Osteoblast (primary cell): Measurements from ENCODE around the gene PRR33. TPM values are rescaled to one million over a fixed set of nuclear protein-coding genes. Genes with fewer than 3 reads are reported as not detected.

Source experiments
- DNase-seq: peaks from one replicate; pipeline ENCODE4 v3.0.0; 2011; ENCODE audit warnings: low spot score, mixed read lengths; ENCODE audit not compliant: insufficient read length; ENCODE audit errors: missing footprints
- H2AFZ ChIP-seq: 2 replicates; pipeline ENCODE4 v1.6.0; 2011; ENCODE audit warnings: mild to moderate bottlenecking, low read length
- H3K27ac ChIP-seq: 2 replicates; pipeline ENCODE4 v1.5.1; 2011; ENCODE audit warnings: mild to moderate bottlenecking, low read depth, low read length, moderate library complexity
- H3K27me3 ChIP-seq: 2 replicates; pipeline ENCODE4 v1.6.0; 2012; ENCODE audit warnings: mild to moderate bottlenecking, control low read depth, inconsistent platforms, low read length, moderate library complexity; ENCODE audit not compliant: insufficient read depth
- H3K36me3 ChIP-seq: 2 replicates; pipeline ENCODE4 v1.5.1; 2011; ENCODE audit warnings: mild to moderate bottlenecking, low read length, control low read depth, moderate library complexity; ENCODE audit not compliant: insufficient read depth
- H3K4me1 ChIP-seq: 2 replicates; pipeline ENCODE4 v1.5.1; 2011; ENCODE audit warnings: mild to moderate bottlenecking, low read length, control low read depth, moderate library complexity; ENCODE audit not compliant: insufficient read depth
- H3K4me2 ChIP-seq: 2 replicates; pipeline ENCODE4 v1.6.0; 2011; ENCODE audit warnings: mild to moderate bottlenecking, low read length; ENCODE audit not compliant: insufficient read depth
- H3K4me3 ChIP-seq: fragments of 200-600 bp; sonication (generic); 3 replicates; pipeline ENCODE4 v1.5.1; 2012; ENCODE audit warnings: mild to moderate bottlenecking, low read length, inconsistent platforms; ENCODE audit not compliant: insufficient read depth
- H3K79me2 ChIP-seq: 2 replicates; pipeline ENCODE4 v1.6.0; 2012; ENCODE audit warnings: mild to moderate bottlenecking, low read length, control low read depth, inconsistent platforms; ENCODE audit not compliant: insufficient read depth
- H3K9me3 ChIP-seq: 2 replicates; pipeline ENCODE4 v1.5.1; 2011; ENCODE audit warnings: low read depth, low read length, control low read depth
- H4K20me1 ChIP-seq: 2 replicates; pipeline ENCODE4 v1.6.0; 2012; ENCODE audit warnings: mild to moderate bottlenecking, low read length, control low read depth; ENCODE audit not compliant: insufficient read depth
- CTCF ChIP-seq: IDR thresholded peaks from 2 replicates; pipeline ENCODE4 v1.5.1; 2011; ENCODE audit warnings: mild to moderate bottlenecking, low read depth, low read length, moderate library complexity; ENCODE audit errors: extremely low read depth
- total RNA-seq: library from RNA; depleted of rRNA; stranded (reverse); fragments of >200 nt; gene quantifications from 2 replicates; pipeline ENCODE4 v1.2.3, GENCODE V29; 2012

The PRR33 gene
- total RNA-seq, 1 donor: not detected

- H3K9me3 ChIP-seq: no peaks in the 10 kb centered on the region
- H3K36me3 ChIP-seq: no peaks in the 10 kb centered on the region
- H4K20me1 ChIP-seq: no peaks in the 10 kb centered on the region
- TF ChIP-seq CTCF: no peak
- peaks cover 57% of the 10 kb centered on the region for H3K4me1 ChIP-seq
- no peak overlapping the region for H3K4me2 ChIP-seq
- DNase-seq: no peak
- H2AFZ ChIP-seq: no peak overlapping the region
- peaks cover 32% of the 10 kb centered on the region for H3K27me3 ChIP-seq
- H3K79me2 ChIP-seq: no peaks in the 10 kb centered on the region
- no peak overlapping the region for H3K27ac ChIP-seq
- H3K4me3 ChIP-seq: no peak overlapping the region
These were observed 25.5 kb downstream of the PRR33 start for GRCh38 chr11:1866226-1866625.

- no peaks in the 10 kb centered on the region for H4K20me1 ChIP-seq
- H3K4me3 ChIP-seq: peak overlapping the region; percentile 49
- no peaks in the 10 kb centered on the region for H3K36me3 ChIP-seq
- no peak for TF ChIP-seq CTCF
- no peak overlapping the region for H2AFZ ChIP-seq
- peaks cover 20% of the 10 kb centered on the region for H3K27me3 ChIP-seq
- H3K27ac ChIP-seq: peak overlapping the region; percentile 28
- H3K9me3 ChIP-seq: no peaks in the 10 kb centered on the region
- peaks cover 52% of the 10 kb centered on the region for H3K4me1 ChIP-seq
- H3K79me2 ChIP-seq: no peaks in the 10 kb centered on the region
- no peak for DNase-seq
- H3K4me2 ChIP-seq: peak overlapping the region; percentile 74
These were observed 26.6 kb downstream of the PRR33 start for GRCh38 chr11:1864831-1865665.

GRCh38 chr11:1864231-1864630, 27.5 kb downstream of the PRR33 start:
- Histone ChIP-seq H3K27me3 (peaks cover 12% of the 10 kb centered on the region), H3K4me1 (peaks cover 44% of the 10 kb centered on the region), H4K20me1 (no peaks in the 10 kb centered on the region), H3K36me3 (no peaks in the 10 kb centered on the region), H3K4me3 (peak overlapping the region; percentile 49), H3K79me2 (no peaks in the 10 kb centered on the region), H3K27ac (peak overlapping the region; percentile 92), H3K9me3 (no peaks in the 10 kb centered on the region), H3K4me2 (peak overlapping the region; percentile 74), H2AFZ (peak overlapping the region; percentile 72)
- TF ChIP-seq CTCF: no peak
- no peak for DNase-seq

- H4K20me1 ChIP-seq: no peaks in the 10 kb centered on the region
- peaks cover 38% of the 10 kb centered on the region for H3K4me1 ChIP-seq
- no peaks in the 10 kb centered on the region for H3K79me2 ChIP-seq
- H3K4me3 ChIP-seq: peak overlapping the region; percentile 49
- no peak for TF ChIP-seq CTCF
- peak overlapping the region; percentile 74 for H2AFZ ChIP-seq
- H3K36me3 ChIP-seq: no peaks in the 10 kb centered on the region
- peak; percentile 100 for DNase-seq
- no peaks in the 10 kb centered on the region for H3K9me3 ChIP-seq
- peaks cover 5% of the 10 kb centered on the region for H3K27me3 ChIP-seq
- H3K4me2 ChIP-seq: peak overlapping the region; percentile 74
- peak overlapping the region; percentile 92 for H3K27ac ChIP-seq
These were observed 28.1 kb downstream of the PRR33 start for GRCh38 chr11:1863352-1864216.
